GM18867 (cell line): Measurements from ENCODE around the gene TM9SF3.

ENCODE experiments used
- ATAC-seq: cut with Tn5 transposase; IDR thresholded peaks from one replicate; pipeline ENCODE4 v1.9.1; 2021; ENCODE audit warnings: mild to moderate bottlenecking, moderate library complexity; ENCODE audit not compliant: unreplicated experiment

Gene TM9SF3

DNA sequence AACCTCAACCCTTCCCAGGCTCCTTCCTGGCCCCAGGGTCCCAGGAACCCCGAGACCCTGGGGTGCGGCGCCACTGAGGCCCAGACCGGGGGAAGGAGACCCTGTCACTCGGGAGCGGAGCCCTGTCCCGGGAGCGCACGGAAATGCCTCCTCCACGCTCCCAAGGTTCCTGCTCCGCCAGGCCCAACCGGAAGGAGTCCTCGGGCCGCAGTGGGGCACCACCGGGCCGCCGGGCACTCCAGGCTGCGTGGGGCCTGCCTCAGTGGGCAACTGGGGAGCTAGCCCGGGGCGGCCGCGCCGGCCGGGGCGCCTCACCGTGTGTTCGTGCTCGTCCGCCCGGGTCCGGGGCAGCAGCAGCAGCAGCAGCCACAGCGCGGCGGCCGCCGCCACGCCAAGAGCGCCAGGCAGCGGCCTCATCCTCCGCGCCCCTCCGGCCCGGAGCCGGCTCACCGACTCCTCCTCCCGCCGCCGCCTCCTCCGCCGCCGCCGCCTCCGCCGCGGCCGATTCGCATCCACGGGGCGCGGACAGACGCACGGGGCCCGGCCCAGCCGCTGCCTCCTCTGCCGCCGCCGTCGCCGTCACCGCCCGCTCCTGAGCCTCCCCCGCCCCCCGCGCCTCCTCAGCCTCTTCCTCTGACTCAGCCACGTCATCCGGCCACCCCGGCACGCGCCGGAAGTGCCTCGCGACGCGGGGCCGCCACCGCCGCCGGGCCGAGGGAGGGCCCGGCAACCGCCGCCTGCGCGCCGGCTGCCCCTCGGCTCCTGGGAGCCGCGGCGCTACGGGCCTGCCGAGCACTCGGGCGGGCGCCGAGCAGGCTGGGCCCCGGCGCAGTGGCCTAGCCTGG lies at the start of gene TM9SF3:
Gene TM9SF3, minus strand, starts transcription at position 594 of the 845 bp plus-strand sequence. Its CDS starts 177 bp downstream, at position 417.
- peak; percentile 79 for ATAC-seq

DNA sequence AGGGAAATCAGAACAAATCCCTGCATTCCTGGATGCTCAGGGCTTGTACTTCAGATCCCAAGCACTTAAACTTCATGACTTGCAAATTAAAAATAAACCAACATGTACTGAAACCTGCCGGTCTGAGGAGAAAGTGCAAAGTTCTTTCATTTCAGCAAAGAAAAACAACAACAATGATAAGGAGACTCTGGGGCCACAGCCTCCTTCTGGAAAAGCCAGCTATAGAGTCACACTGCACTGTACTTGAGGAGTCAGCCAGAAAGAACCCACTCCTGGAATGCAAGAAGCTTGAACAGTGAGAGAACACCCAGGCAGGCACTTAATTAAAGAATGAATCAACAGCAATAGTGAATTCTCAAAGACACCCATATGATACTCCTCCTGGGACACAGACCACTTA lies 49.7 kb upstream of the TM9SF3 start:
- no peak for ATAC-seq

DNA sequence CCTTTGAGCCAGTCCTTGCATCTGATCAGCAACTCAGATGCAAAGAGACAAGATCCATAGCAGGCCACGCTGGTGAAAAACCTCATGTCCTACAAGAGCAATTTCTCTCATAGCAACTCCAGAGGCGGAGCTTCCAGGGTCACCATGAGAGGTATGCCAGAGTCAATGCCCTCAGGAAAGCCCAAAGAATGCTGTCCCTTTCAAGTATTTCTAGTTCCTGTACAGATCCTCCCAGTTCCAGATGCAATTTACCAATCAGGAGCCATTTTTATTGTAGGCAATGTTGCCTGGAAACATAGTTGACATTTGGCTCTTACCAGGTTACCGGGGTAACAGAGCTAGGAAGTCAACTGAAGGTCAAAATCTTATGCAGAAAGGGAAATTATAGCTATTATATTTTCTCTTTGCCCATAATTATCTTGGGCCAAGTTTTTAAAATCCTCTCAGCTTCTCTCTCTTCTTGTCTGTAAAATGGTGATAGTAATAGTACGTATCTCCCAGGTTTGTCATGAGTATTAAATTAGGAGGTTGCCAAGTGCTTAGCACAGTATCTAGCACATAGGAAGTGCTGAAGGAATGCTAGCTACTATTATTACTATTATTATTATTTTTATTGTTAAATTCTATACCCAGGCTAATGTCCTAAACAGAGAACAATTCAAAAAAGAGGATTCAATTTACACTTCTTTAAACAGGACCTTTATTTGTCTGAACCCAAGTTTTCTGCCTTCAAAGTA lies 46.3 kb upstream of the TM9SF3 start:
- ATAC-seq, result no peak

DNA sequence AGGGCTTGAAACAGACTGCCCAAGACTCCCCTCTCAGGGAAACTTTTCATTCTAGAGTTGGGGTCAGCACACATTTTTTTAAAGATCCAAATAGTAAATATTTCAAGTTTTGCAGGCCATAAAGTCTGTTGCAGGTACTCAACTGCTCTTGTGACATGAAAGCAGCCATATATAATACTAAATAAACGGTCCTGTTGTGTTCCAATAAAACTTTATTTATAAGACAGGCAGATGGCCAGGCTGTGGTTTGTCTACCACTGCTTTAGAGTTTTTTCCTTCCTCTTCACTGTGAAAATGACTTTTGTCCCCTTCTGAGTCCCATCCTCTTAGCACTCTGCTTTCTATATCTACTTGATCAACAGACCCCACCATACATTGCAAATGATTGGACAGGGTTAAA lies 40.5 kb upstream of the TM9SF3 start:
- no peak for ATAC-seq

DNA sequence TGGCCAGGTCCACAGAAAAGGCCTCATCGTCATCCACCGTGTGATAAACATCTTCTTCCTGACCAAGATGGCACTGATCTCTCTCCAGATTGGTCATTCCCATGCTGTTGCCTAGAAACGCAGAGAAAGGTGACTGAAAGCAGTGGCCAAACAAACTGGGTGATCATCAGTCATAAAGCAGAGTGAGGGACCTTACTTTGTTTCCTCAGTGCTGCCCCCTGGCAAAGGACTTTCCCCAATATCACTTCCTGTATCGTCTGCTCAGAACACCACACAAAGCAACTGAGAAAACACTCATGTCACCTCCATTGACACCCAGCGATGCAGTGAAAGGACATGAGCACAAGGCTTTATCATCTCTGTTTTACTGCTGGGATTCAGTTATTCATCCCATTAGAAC lies 40.0 kb upstream of the TM9SF3 start:
- ATAC-seq, result no peak

DNA sequence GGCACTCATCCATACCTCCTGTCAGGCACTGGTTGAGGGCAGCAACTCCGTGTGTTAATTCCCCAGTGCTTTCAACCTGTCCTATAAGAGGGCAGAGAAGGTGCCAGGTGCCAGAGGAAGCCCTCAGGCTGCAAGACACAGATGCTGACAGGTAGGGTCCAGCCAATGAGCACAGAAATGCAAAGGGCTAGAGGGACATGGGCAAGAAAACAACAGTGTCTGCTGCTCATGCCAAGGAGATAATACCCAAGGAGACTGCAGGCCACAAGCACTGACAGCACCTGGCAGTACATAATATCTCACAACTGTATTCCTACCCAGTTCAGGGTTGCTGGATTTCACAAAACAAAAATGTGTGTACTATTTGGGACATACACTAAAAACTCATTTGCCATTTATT lies 38.4 kb upstream of the TM9SF3 start:
- no peak for ATAC-seq

DNA sequence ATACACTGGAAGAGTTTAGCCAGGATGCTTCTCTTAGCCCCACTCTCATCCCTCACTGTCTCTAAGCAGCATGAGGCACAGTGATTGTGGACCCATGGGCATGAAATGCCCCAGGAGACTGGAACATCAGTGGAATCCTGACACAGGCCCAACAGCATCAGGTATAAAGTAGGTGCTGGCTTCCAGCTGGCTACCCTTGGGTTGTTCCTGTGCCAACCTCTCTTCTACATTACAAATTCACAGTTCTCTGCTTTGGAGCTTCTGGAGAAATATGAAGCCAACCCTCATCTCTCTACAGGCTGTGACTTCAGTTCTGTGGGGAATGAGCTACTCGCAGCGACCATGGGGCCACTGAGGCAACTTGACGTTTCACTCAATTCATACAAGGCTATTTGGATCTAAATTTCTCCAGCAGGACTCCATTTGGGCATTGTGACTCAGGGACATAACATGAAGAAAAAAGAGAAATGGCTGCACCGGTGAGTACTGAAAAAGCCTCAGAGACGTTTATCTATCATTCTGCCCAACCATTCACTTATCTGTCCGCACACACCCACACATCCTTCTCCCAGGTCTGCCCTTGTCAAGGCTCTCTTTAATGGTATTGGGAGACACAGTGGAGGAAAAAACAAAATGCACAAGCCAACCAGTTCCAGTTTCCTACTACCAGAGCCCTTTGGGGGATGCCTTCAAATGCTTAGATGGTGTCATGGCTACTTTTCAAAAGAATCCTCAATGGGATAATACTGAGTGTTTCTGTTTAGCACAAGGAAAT lies 35.4 kb upstream of the TM9SF3 start:
- no peak for ATAC-seq

DNA sequence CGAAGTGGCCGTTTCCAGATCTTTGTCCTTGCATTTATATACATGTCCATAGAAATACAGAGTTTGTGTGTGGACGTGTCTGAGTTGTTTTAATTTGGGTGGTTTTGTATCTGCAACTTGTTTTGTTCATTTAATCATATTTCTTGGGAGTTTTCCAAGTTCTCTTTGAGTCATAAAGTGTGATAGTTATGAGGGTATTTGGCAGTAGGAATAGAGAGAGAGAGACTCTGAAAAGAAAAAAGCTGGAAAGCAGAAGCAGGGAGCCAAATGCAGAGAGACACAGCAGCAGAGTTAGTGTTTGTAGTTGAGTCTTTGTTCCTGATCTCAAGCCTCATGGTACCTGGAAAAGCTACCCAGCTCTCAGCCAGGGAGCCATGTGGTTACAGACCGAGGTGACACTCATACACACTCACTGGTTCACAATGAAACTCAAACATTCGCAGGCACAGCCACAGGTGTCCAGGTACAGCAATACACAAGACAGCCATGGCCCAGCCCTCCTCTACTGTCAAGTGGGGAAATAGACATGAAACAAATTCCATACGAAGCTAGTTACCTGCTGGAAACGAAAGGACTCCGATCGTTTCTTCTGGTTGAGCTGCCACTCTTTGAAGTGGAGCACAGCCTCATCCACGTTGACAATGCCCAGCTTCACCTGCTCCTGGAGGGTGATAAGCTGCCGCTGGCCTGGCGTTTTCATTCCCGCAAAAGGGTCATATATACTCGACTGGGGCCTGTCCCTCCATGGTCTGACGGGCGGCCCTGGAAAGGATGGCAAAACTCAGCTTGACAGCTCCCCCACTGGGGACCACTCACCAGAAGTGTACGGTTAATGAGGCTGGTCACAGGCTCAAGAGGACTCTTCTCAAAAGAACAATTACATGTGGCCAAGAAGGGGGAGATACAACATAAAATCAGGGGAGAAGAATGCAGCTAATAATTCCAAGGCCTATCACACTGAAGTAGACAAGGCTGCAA lies 33.3 kb upstream of the TM9SF3 start:
- ATAC-seq, result no peak

DNA sequence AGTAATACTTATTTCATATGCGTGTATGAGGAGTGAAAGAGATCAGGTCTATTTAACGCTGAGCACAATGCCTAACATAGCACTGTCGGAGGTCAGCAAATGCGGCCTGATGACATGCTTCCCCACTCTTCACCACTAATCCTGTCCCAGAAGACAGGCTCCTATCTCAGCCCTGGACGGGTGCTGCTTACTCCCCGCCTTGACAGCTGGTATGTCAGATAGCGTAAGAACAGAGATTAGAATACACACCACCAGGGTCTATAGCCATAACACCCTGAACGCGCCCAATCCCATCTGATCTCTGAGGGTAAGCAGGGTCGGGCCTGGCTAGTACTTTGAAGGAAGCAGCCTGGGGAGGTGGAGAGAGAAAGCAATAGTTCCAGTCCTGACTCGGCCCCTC lies 32.3 kb upstream of the TM9SF3 start:
- ATAC-seq, result no peak

DNA sequence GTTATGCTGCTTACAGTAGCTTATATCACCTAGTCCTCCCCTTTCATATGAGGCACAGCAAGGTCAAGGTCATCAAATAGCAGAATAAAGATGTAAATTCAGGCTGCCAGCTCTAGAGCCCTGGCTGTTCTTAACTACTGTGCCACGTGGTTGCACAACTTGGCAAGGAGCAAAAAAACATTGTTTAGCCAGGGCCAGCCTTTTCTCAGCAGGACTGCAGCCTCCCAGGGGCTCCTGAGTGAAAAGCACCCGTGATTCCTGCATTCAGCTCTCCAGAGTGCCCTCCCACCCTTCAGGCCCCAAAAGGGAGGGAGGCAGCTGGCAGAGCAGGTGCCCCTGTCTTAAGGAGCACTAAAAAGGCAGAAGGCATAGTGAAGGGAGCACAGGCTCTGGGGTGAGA lies 31.8 kb upstream of the TM9SF3 start:
- no peak for ATAC-seq

DNA sequence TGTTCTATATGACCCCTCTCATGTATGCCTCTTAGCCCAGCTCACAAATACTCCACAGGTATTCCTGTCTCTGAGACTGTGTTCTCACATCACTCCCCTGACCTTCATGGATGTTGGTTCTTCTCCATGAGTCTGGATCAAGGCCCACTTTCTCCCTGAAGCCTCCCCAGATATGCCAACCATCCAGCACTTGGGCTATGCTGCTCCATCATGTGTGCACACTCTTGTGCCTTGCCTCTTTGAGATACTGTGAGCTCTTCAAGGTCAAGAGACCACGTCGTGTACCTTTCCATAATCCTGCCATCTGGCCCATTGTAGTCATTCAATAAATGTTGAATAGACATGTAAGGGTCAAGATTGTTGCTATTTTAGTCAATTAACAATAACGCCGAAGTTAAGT lies 30.1 kb upstream of the TM9SF3 start:
- no peak for ATAC-seq

DNA sequence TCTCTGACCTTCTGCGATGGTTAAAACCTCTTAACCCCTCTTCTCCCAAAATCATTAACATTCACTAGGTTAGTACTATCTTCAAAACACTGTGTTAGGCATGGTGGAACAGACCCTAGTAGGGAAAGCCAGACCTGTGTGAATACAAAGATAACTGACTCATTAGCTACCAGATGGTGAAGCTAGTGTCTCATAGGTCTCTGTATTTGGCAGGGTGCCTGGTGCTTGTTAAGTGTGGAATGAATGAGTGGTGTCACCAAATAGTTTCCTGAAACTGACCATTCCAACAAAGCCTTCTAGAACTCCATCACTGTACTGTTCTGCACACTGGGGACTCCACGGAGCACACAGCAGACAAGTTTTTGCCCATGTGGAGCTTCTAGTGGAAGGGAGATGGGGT lies 27.7 kb upstream of the TM9SF3 start:
- ATAC-seq, result no peak

DNA sequence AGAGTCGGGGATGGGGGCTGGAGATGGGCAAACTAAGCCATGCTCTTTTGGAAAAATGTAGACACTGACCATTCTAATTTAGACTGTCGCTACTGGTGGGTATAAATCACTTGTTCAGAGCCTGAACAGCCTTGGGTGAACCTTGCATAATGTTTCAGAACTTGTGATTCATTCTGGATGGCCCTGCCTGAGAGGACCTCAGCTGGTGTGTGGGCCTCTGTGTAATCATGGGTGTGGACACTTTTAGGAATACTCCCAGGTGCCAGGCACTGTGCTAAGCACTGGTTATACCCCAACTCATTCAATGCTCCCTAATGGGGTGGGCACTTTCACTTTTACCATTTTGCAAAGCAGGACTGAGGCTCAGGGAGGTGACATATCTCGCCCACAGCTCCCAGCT lies 26.8 kb upstream of the TM9SF3 start:
- no peak for ATAC-seq

DNA sequence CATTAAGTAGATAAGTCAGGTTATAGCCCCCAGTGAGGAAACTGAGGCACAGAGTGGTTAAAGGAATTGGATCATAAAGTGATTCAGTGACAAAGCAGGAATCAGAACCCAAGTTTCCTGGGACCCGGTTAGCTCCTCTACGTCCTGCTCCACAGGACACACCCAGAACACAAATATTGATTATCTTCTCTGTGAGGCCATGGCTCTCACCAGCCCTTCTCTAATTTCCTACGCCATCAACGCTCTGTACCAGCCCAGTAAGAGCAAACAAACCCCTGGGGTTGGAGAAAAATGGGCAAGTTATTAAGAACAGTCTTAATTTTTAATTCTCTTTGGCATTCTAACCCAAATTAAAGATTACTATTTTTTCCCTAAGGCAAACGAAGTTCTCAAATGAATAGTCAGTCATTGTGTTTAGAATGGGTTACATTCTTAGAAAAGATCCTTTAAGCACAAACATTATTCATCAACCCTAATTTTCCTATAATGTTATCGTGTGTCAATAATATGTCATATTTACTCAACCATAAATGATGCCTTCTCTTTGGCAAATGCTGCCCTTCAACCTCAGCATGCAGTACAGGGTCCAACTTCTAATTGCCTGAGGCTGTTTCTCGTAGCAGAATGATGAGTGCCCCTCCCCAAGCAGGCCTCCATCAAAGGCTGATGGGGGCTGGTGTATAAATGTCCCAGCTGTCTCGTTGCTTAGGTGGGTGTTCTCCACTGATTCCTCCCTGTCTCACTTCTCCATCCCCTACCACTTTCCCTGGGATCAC lies 25.4 kb upstream of the TM9SF3 start:
- ATAC-seq, result no peak

DNA sequence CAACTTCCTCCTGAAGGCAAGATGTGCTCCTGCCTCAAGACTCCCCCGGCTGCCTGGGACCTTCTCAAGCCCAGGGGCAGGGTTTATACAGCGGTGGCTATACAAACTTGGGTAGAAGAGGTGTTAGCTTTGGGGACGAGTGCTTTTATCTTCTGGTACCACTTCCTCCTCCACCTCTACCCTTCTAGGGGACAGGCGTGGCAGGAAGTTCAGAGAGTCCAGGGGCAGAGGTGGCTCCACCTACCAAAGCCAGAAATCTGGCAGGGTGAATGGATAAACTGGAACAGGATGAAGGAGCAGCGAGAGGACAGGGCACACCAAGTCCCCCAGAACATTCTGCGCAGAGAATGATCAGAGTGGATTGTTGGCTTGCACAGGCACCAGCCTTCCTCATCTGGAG lies 24.0 kb upstream of the TM9SF3 start:
- ATAC-seq, result no peak

DNA sequence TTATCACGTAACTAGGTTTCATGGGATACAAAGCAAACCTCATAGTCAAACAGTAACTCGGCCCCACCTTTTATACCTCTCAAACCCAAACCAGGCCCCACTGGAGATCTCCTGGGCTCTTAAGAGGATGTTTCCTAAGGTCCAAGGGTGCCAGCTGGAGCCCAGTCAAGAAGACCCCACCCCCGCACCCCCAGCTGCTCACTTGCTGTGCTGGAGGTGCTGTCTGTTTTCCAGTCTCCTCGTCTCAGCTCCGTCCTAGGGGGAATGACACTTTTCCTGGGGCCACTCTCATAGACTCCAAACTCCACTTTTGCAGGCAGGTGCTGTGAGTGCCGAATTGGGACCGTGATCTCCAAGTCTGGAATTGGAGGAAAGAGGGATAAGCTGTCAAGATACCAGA lies 22.7 kb upstream of the TM9SF3 start:
- ATAC-seq, result no peak

DNA sequence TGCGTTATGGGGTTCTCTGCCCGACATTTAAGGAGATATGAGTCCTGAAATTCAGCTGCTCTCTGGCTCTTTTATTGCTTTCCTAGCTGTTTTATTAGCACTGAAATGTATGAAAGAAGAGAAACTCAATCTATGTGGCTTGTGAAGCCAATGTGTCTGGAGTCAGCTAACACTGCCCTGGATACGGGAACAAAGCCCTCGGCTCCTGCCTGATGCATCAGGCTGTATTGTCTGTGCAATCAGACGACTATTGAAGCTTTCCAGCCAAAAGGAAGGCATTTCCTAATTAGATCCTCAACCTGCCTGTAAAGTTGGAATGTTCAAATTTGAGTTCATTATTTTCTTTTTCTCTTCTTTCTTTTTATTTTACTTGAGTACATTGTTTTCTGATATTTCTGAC lies 22.0 kb upstream of the TM9SF3 start:
- ATAC-seq, result no peak

DNA sequence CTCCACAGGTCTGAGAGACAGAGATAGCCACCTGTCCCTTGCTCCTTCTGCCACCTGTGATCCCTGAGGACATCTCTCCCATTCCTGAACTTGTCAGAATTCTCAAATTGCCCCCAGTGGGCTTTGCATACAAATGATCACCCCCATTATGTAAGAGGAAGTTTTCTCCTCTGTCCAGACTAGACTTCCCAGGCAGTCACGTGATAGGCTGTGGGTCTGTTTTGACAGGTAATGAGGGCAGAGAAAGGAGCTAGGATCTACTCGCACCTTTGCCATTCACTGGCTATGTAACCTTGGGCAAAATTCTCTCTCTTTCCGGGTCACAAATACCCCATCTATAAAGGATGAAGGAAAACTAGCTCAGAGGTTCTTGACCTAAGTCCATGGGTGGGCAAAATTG lies 21.4 kb upstream of the TM9SF3 start:
- no peak for ATAC-seq

DNA sequence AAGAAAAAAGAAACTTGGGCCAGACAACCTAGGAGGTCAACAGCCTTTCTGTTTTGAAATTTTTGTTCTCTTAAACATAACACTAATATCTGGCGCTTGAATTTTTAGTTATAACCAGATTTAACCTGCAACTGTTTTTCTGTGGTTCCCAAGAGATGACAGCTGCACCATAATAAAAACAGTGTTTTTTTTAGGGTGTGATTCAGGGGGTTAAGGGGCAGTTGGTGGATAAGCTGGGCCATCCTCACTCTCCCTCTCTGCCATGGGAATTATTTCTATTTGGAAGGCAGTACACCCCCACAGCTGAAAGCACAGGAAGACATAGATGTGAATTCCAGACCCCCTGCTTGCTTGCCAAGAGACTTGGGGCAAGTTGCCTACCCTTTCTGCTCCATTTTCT lies 20.1 kb upstream of the TM9SF3 start:
- ATAC-seq, result no peak

DNA sequence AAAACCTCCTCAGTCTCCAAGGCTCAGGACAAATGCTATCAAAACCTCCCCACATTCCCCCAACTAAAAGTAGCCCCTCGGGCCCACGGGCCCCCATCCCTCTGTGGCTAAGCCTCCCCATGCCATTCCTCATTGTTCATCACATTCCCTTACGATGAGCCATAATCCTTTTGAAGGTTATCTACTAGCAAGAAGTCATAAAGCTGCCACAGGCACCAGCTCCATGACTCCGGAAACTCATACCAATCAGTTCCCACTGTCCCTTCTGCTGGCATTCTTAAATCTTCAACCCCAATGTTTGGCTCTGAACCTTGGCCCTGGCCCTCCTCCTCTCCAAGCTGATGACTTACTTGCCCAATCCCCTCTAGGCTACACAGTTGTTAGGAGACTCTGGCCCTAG lies 19.4 kb upstream of the TM9SF3 start:
- no peak for ATAC-seq
